WI38 (cell line): ENCODE measurements around the gene MOB2.

ENCODE experiments used
- H3K4me3 ChIP-seq: 2 replicates; pipeline ENCODE4 v1.5.1; 2011; ENCODE audit warnings: low read depth, mild to moderate bottlenecking, control low read depth, low read length
- CTCF ChIP-seq: IDR thresholded peaks from 2 replicates; pipeline ENCODE4 v1.5.1; 2012; ENCODE audit warnings: low read depth, mild to moderate bottlenecking, control low read depth, low read length

The MOB2 gene

GRCh38 chr11:1469287-1469910 lies 17.2 kb downstream of the MOB2 start:
- H3K4me3 ChIP-seq = no peak overlapping the region
- TF ChIP-seq CTCF = no peak

GRCh38 chr11:1468473-1469066 lies 18.0 kb downstream of the MOB2 start:
- no peak overlapping the region for H3K4me3 ChIP-seq
- TF ChIP-seq CTCF = no peak

- H3K4me3 ChIP-seq = no peak overlapping the region
- no peak for TF ChIP-seq CTCF
These were observed 18.6 kb downstream of the MOB2 start for GRCh38 chr11:1468002-1468401.

GRCh38 chr11:1467270-1467669 lies 19.3 kb downstream of the MOB2 start:
- no peak overlapping the region for H3K4me3 ChIP-seq

GRCh38 chr11:1466784-1467183 lies 19.8 kb downstream of the MOB2 start:
- H3K4me3 ChIP-seq = no peak overlapping the region
- no peak for TF ChIP-seq CTCF

More at GRCh38 chr11:1467270-1467669, 19.3 kb downstream of the MOB2 start:
- TF ChIP-seq CTCF = no peak

GRCh38 chr11:1463056-1463455 lies 23.5 kb downstream of the MOB2 start:
- TF ChIP-seq CTCF = no peak
- H3K4me3 ChIP-seq = no peak overlapping the region

GRCh38 chr11:1462698-1462975 lies 23.9 kb downstream of the MOB2 start:
- H3K4me3 ChIP-seq = no peak overlapping the region
- TF ChIP-seq CTCF = no peak
